NCI-H446 treated with DMSO at 0.1 percent for 48 hours (cell line): ENCODE measurements around the gene C6orf52.

Experiments
- DNase-seq: peaks from one replicate; lab custom pipeline; 2025; lab: John Stamatoyannopoulos, UW

The C6orf52 gene

DNA sequence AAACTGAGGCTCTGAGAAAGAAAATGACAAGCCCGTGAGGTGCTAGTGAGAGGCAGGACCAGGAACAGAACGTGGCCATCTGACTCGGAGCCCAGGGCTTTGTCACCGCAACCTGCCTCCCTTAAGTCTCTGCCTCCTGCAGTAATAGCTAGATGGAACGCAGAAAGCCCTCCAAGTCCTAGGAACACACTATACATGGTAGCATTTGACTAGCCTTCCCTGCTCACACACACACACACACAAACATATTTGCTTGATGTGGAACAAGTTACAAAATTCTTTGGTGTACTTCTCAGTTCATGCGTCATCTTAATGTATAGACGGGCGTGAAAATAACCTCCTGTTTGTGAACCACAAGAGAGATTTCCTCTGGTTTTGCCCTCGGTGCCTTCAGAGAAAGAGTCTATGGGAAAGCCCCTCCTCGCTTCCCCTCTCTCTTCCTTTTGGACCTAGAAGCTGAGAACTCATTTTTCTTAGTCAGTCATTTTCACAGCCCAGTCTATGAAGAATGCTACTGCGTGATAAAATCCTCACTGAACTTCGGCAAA is 38.8 kb downstream of the C6orf52 start:
- DNase-seq = no peak

DNA sequence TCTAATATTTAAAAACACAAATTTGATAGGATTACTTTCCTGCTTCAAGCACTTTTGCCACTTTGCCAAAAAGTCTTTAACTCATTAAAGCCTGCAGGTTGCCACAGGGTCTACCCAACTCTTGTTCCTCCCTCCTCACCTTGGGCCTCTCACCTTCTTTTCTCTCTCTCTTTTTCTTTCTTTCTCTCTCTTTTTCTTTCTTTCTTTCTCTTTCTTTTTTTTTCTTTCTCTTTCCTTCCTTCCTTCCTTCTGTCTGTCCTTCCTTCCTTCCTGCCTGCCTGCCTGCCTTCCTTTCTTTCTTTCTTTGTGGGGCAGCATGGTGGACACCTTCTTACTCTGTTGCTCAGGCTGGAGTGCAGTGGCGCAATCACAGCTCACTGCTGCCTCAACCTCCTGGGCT is 50.2 kb downstream of the C6orf52 start:
- no peak for DNase-seq

DNA sequence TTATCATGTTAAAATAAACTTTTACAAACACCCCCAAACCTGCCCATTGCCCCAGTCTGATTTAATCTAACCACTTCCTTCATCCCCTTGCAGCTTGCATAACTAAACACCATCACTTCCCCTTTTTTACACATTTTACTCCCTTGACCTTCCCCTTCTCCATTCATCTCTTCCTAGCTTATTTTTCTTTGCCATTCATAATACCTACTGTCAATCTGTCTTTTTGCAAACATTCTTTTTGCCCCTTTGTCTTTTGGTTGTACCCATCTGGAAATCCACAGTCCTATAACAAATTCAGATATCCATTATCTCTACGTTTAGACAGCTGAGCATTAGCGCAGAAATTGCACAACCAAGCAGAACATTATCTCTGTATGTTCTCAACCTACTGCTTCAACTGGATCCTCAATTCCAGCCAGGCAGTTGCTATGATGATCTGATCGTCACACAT is 51.2 kb downstream of the C6orf52 start:
- no peak for DNase-seq

DNA sequence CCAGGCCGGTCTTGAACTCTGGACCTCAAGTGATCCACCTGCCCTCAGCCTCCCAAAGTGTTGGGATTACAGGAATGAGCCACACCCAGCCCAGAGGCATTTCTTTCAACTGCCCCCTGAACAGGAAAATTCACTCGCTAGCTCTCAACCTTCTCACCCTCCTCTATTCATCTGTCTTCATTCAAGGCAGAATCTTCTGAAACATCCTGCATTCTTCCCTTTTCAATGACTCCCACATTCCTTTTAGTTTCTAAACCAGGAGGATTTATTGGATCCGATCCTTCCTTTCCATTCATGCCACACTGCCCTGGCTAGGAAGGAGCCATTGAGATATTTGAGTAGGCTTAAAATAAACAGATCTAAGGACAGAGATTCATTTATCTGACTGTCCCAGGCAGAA is 52.9 kb downstream of the C6orf52 start:
- DNase-seq = no peak

DNA sequence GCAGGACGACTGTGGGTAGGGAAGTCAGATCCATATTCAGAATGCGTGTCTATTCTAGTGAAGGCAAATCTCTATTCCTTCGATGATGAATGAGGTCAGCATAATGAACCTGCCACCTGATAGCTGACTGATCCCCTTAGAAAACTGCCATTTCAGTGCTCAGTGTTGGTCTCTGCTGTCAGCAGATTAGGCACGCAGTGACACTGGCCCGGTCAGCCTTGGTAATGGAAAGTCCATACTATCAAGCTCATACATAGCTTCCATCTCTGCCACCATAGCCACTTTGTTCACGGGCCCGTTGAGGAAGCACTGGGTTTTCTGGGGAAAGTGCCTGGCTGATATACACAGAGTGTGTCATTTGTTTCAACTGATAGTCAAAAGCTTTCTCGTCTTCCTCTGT is 54.0 kb downstream of the C6orf52 start:
- no peak for DNase-seq

DNA sequence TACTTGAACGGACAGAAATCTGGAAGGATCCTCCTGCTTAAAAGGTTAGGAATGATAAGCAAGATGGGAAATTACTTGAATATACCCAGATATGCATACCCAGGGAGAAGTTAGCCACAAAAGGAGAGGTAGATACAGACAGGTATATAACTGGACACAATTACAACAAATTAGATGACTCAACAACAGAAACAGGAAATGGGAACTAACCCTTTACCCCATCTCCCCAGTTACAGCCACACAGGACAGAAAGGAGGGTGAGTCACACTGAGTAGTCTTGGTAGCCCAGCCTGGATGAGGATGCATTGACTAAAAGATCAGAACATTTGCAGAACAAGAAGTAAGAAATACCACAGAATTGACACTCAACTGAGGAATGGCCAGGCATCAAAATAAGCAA is 61.2 kb downstream of the C6orf52 start:
- DNase-seq = no peak

DNA sequence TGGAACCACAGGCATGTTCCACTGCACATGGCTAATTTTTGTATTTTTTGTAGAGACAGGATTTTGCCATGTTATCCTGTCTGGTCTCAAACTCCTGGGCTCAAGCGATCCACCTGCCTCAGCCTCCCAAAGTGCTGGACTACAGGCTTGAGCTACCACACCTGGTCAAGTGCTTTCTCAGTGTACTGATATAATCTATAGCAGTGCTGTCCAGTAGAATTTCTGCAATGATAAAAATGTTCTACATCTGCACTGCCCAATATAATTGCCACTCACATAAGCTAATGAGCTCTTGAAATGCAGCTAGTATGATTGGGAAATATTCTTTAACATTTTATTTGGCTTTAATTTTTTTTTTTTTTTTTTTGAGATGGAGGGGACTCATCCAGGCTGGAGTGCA is 64.2 kb downstream of the C6orf52 start:
- DNase-seq = no peak

DNA sequence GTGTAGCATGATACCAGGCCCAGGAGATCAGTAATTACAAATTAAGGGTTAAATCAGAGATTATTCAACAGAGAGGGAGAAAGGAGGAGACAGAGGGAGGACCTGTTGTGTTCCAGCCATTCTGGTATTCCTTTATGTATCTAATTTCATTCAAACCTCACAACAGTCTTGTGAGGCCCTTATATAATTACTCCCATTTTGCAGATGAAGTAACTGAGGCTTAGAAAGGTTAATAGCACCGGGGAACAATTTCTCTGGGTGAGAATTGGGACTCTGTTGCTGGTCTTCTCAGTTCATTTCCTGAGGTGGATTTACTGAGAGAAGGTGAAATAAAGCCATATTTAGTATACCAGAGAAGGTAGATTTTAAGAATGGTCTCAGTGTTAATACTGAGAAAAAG is 66.6 kb downstream of the C6orf52 start:
- no peak for DNase-seq

DNA sequence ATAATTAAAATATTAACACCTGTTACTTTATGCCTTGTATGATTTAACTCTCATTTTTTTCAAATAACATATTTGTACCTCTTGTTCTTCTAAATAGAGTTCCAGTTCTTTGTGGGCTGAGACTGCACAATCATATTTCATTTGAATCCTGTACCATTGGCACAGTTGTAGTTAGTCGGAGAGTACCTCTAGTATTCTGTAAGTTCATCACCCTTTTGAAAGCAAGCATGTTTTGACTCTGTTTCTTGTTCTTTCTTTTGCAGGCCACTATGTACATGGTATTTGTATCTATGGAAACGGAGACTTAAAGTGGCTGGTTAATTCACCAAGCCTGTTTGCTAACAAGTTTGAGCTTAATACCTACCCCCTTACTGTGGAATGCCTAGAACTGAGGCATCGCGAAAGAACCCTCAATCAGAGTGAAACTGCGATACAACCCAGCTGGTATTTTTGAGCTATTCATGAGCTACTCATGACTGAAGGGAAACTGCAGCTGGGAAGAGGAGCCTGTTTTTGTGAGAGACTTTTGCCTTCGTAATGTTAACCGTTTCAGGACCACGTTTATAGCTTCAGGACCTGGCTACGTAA is 68.2 kb downstream of the C6orf52 start:
- DNase-seq = no peak

DNA sequence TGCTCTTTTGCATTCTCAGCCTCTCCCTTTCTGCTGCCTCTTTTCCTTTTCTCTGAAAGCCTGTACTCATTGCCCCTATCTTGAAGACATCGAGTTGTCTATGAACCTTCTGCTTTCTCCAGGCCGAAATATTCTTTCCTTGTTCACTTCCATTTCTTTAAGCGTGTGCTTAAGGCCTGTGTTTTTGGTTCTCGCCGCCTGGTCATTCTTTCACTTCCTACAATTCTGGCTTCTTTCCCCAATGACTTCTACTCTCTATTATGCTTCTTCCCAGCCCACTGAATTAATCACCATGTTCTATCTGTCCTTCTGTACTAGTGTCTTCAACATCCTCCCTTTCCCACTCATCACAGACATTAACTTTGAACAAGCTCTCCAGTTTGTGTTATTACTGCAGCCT is 69.6 kb downstream of the C6orf52 start:
- no peak for DNase-seq

DNA sequence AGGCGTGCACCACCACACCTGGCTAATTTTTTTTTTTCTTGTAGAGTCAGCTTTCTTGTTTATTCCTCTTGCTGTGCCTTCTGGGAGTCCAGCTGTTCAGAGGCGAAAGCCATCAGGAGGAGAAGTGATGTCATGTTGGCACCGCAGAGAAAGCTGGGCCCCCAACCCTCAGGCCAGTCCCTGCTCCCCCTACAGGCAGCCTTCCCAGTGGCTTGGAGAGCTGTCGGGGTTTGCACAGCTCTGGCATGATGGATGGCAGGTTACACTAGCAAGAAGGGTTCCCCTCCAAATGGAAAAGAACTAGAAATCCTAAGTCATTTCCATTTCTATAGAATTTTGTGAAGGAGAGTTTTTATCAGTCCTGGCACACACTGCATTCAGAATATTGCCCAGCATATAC is 72.6 kb downstream of the C6orf52 start:
- no peak for DNase-seq
